GM12878 (cell line): ENCODE data around the gene PTGFRN.

Source experiments
- ATF2 ChIP-seq: IDR thresholded peaks from 2 replicates; pipeline ENCODE4 v1.6.1; 2012; ENCODE audit warnings: low read length, inconsistent platforms
- BHLHE40 ChIP-seq, 2 experiments: fragments of 450-650 bp in 1 of 2; IDR thresholded peaks; 2 replicates each; pipeline ENCODE4 v1.6.1; 2011 to 2017; ENCODE audit warnings: low read depth in 2 of 2, borderline replicate concordance in 1 of 2, improper control_type of control experiment in 1 of 2, low read length in 1 of 2, mild to moderate bottlenecking in 1 of 2
- EZH2 ChIP-seq: IDR thresholded peaks from 2 replicates; pipeline ENCODE4 v1.6.1; 2012; ENCODE audit warnings: low read depth, mild to moderate bottlenecking, control low read depth, inconsistent platforms, low read length, borderline replicate concordance; ENCODE audit not compliant: control insufficient read depth
- MYC ChIP-seq: IDR thresholded peaks from 2 replicates; pipeline ENCODE4 v1.6.1; 2011; ENCODE audit warnings: mild to moderate bottlenecking, low read length, moderate library complexity, inconsistent platforms; ENCODE audit not compliant: insufficient read depth, insufficient replicate concordance, insufficient read length, severe bottlenecking
- NFIC ChIP-seq: IDR thresholded peaks from 2 replicates; pipeline ENCODE4 v1.6.1; 2012; ENCODE audit warnings: low read depth, mild to moderate bottlenecking, inconsistent platforms, low read length, moderate library complexity
- NFYA ChIP-seq: IDR thresholded peaks from 2 replicates; pipeline ENCODE4 v1.6.1; 2011; ENCODE audit warnings: low read depth, mild to moderate bottlenecking, low read length, improper control_type of control experiment, borderline replicate concordance
- POLR2A ChIP-seq: IDR thresholded peaks from 2 replicates; pipeline ENCODE4 v1.6.1; 2011; ENCODE audit warnings: low read depth, mild to moderate bottlenecking, low read length
- SMAD5 ChIP-seq: IDR thresholded peaks from 2 replicates; pipeline ENCODE4 v1.6.1; 2016; ENCODE audit warnings: antibody characterized with exemption, low read depth
- SREBF1 ChIP-seq: IDR thresholded peaks from 2 replicates; pipeline ENCODE4 v1.6.1; 2012; ENCODE audit warnings: mild to moderate bottlenecking, low read length
- STAT3 ChIP-seq: IDR thresholded peaks from 2 replicates; pipeline ENCODE4 v1.6.1; 2011; ENCODE audit warnings: low read depth, low read length, improper control_type of control experiment
- ZBTB33 ChIP-seq: fragments of 450-650 bp; IDR thresholded peaks from 2 replicates; pipeline ENCODE4 v1.6.1; 2017; ENCODE audit warnings: mild to moderate bottlenecking

GRCh38 chr1:117033772-117034171, 124.1 kb downstream of the PTGFRN start:
- TF ChIP-seq SMAD5, result no peak
- TF ChIP-seq ATF2, result no peak
- no peak for TF ChIP-seq BHLHE40 (IDR thresholded peaks at IDR 0.05; ENCODE audit: borderline replicate concordance in 1 of 2, low read depth in 2 of 2, low read length in 1 of 2)
- no peak for TF ChIP-seq SREBF1
- no peak for TF ChIP-seq MYC
- TF ChIP-seq NFIC, result no peak
- no peak for TF ChIP-seq NFYA
- TF ChIP-seq POLR2A, result no peak
- TF ChIP-seq STAT3, result no peak
- TF ChIP-seq EZH2, result no peak
- no peak for TF ChIP-seq ZBTB33
